Measurements from ENCODE around the gene CYB561A3.

CYB561A3 gene

GRCh38 chr11:61315260-61315659, 46.4 kb downstream of the CYB561A3 start:
- no peak for DNase-seq

- no peak for DNase-seq
Observed at GRCh38 chr11:61310749-61311148, 50.9 kb downstream of the CYB561A3 start.

- no peak for DNase-seq
Observed at GRCh38 chr11:61309739-61310138, 51.9 kb downstream of the CYB561A3 start.

GRCh38 chr11:61309141-61309540, 52.5 kb downstream of the CYB561A3 start:
- DNase-seq = no peak

- no peak for DNase-seq
Observed at GRCh38 chr11:61307354-61307753, 54.3 kb downstream of the CYB561A3 start.

GRCh38 chr11:61306221-61306620, 55.5 kb downstream of the CYB561A3 start:
- DNase-seq = no peak

- DNase-seq = no peak
Observed at GRCh38 chr11:61305417-61305816, 56.3 kb downstream of the CYB561A3 start.

GRCh38 chr11:61303725-61304124, 58.0 kb downstream of the CYB561A3 start:
- DNase-seq = no peak

- DNase-seq = no peak
Observed at GRCh38 chr11:61302550-61302949, 59.1 kb downstream of the CYB561A3 start.

Measured in COR-L47 (cell line).